ENCODE data around the gene PDIA5.
A peak's percentile ranks its signal among the peaks of the same experiment; 100 is the strongest.

PDIA5 gene

GRCh38 chr3:123188058-123188457, 121.2 kb downstream of the PDIA5 start:
- DNase-seq, result no peak

DNA sequence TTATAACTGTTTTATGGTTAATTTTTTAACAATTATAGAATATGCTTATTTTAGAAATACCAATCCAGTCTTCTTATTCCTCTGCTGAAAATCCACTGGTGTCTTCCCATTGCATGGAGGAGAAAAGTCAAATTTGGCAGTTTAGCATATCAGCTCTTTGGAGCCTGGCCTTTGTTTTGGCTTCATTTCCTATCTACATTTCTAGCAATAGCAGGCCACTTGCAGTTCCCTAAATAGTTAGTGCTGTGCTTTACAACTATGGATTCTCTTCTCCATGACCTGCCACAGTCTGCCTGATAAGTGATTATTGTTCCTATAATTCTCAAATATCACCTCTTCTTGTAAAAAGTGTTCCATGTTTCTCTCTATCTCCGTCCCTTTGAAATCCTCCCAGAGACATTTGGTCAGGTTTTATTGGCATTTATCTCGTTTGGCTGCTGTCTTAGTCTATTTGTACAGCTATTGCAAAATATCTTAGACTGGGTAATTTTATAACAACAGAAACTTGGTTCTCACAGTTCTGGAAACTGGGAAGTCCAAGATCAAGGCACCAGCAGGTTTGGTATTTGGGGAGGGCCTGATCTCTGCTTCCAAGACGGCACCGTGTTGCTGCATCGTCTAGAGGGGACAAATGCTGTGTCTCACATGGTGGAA, 126.8 kb downstream of the PDIA5 start:
- no peak for DNase-seq

- DNase-seq, result no peak
These were observed 127.7 kb downstream of the PDIA5 start for GRCh38 chr3:123194552-123194951.

GRCh38 chr3:123198372-123198771, 131.5 kb downstream of the PDIA5 start:
- DNase-seq, result no peak

GRCh38 chr3:123201223-123201556, 134.4 kb downstream of the PDIA5 start:
- DNase-seq, result no peak

- DNase-seq, result peak; percentile 98
These were observed 135.0 kb downstream of the PDIA5 start, which contains the start of gene SEC22A for GRCh38 chr3:123201557-123202427. Gene SEC22A (plus strand): TSS chr3:123201943. CDS start chr3:123209218, 7,275 bp downstream.

DNA sequence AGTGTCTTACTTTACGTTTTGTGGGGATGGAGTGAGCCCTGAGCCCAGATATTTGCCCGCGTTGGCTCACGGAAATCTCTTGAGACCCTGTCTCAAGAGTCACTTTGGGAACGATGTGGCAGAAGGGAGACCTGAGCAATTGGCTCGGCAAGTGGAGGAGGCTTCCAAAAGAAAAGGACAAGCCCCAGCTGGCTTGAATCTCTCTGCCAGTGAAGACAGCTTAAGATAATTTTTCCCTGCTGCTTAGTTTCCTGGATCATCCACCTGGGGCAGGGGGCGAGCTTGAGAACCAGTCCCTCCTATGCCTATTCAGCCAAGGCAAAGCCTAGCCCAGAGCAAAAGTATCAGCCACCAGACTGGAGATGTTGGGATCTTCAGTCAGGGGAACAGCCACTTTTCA, 135.6 kb downstream of the PDIA5 start:
- DNase-seq, result no peak
